Glutamatergic neuron (in vitro differentiated cells): ENCODE results near the gene WDR5. TPM values are rescaled to one million over a fixed set of nuclear protein-coding genes. Genes with fewer than 3 reads are reported as not detected.

Source experiments
- DNase-seq: peaks from one replicate; pipeline ENCODE4 v3.0.0; 2022
- H3K27ac Mint-ChIP-seq: one replicate; pipeline ENCODE4 v1.8.0; 2020; ENCODE audit warnings: mild to moderate bottlenecking, mixed read lengths, inconsistent platforms; ENCODE audit not compliant: unreplicated experiment
- H3K27me3 Mint-ChIP-seq: one replicate; pipeline ENCODE4 v1.8.0; 2020; ENCODE audit warnings: mild to moderate bottlenecking, moderate library complexity, mixed read lengths, inconsistent platforms; ENCODE audit not compliant: unreplicated experiment
- H3K36me3 Mint-ChIP-seq: one replicate; pipeline ENCODE4 v1.8.0; 2020; ENCODE audit warnings: mild to moderate bottlenecking, mixed read lengths, inconsistent platforms; ENCODE audit not compliant: unreplicated experiment
- H3K4me1 Mint-ChIP-seq: one replicate; pipeline ENCODE4 v1.8.0; 2020; ENCODE audit warnings: mild to moderate bottlenecking, low read depth, mixed read lengths, inconsistent platforms; ENCODE audit not compliant: unreplicated experiment
- H3K4me3 Mint-ChIP-seq: one replicate; pipeline ENCODE4 v1.8.0; 2020; ENCODE audit warnings: mild to moderate bottlenecking, mixed read lengths, inconsistent platforms; ENCODE audit not compliant: unreplicated experiment
- H3K9me3 Mint-ChIP-seq: one replicate; pipeline ENCODE4 v1.8.0; 2020; ENCODE audit warnings: mild to moderate bottlenecking, moderate library complexity, mixed read lengths, inconsistent platforms; ENCODE audit not compliant: unreplicated experiment
- long read RNA-seq: library from polyadenylated mRNA; unstranded; transcript quantifications from one replicate; pipeline ENCODE4 v2.0.0, GENCODE V29; 2020; ENCODE audit not compliant: unreplicated experiment
- total RNA-seq: library from RNA; stranded (reverse); fragmentation: NEBNext Ultra II Directional; extraction: Animal tissue kit (Norgen Biotek cat#: 25700); gene quantifications from one replicate; pipeline ENCODE4 v1.2.1, GENCODE V29; 2021; ENCODE audit not compliant: unreplicated experiment
- TF ChIP-seq, protein P1 (sequence below): fragments of 200-600 bp; sonication (generic); IDR thresholded peaks from one replicate; pipeline ENCODE4 v1.5.0; 2021; ENCODE audit not compliant: partially characterized antibody, unreplicated experiment

WDR5 gene
- total RNA-seq: 45.9 TPM
- long read RNA-seq, transcript WDR5-201 (14 exons, 3,151 nt): major isoform, 8 of 12 reads
- long read RNA-seq, partial matches to known transcripts: 1 of 12 reads
- long read RNA-seq, other reads (novel, unspliced or antisense): 3 of 12 reads

DNA sequence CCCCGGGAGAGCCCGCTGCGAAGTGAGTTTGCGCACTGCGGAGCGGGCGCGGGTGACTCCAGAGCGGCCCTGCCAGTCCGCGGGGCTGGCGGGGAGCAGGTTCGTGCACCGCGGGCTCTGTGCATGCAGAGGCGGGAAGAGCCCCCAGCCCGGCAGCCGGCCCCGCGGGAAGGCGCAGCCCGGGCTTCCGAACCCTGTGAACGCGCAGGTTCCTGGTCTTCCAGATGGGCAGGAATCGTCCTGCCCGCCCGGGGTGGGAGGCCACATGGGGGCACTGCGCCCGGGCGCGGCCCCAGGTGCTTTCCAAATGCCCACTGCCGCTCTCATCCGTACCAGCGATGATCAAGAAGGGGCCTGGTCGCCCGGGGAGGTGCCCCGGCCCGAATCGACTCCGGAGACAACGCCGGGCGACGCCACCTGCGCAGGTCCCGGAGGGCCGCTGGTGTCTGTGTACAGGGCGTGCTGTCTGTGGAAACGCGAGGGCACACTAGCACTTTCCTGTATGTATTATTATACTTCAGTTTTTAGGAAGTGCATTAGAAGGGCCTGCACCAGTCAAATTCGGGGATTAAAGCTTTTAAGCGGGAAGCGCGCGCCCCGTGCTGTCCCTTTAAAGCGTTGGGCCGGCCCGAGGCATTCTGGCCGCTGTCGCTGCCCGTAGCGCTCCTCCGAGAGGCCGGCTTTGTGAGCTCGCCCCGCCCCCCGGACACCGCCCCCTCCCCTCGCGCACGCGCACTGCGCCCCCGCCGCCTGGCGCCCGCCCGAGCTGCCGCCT lies at the start of gene WDR5:
Gene WDR5, plus strand, starts transcription at position 740 of the 775 bp plus-strand sequence. CDS start 3,796 bp downstream, outside the sequence.
- Mint-ChIP-seq H3K27ac (peak within 1 kb of the TSS; percentile 76), H3K4me3 (peak within 1 kb of the TSS; percentile 89), H3K4me1 (peaks cover 22% of the 10 kb centered on the region), H3K9me3 (peaks cover 7% of the 10 kb centered on the region), H3K27me3 (no peaks in the 10 kb centered on the region), H3K36me3 (no peaks in the 10 kb centered on the region)
- TF ChIP-seq, protein P1, sequence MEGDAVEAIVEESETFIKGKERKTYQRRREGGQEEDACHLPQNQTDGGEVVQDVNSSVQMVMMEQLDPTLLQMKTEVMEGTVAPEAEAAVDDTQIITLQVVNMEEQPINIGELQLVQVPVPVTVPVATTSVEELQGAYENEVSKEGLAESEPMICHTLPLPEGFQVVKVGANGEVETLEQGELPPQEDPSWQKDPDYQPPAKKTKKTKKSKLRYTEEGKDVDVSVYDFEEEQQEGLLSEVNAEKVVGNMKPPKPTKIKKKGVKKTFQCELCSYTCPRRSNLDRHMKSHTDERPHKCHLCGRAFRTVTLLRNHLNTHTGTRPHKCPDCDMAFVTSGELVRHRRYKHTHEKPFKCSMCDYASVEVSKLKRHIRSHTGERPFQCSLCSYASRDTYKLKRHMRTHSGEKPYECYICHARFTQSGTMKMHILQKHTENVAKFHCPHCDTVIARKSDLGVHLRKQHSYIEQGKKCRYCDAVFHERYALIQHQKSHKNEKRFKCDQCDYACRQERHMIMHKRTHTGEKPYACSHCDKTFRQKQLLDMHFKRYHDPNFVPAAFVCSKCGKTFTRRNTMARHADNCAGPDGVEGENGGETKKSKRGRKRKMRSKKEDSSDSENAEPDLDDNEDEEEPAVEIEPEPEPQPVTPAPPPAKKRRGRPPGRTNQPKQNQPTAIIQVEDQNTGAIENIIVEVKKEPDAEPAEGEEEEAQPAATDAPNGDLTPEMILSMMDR: no peak
- peak; percentile 96 for DNase-seq

DNA sequence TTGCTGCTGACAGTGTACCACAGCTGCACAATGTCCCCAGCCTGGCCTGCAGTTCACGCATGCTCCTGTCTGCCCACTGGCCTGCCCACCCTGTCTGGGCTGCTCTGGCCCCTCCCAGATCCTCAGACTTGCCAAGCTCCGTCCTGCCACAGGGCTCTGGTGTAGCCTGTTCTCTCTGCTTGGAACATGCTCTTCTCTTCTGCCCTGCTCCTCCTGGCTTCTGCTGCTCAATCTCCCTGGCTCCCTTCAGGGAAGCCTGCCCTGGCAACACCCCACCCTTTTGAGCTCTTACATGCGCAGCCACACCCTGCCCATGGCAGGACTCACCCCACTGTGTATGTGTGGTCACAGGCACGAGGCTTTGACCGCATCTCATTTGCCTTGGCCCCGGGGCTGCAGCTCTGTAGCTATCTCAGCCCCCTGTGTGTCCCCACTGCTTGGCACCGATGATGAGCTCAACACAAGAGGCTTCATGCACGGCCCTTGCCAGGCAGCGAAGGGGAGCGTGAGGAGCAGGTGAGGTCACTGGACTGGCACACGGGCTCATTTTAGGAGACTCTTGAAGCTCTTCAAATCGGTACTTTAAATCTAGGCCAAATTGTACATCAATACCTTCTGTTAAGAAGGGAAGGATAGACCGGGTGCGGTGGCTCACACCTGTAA lies 47.7 kb upstream of the WDR5 start:
- no peaks in the 10 kb centered on the region for H3K36me3 Mint-ChIP-seq
- peaks cover 2% of the 10 kb centered on the region for H3K4me1 Mint-ChIP-seq
- DNase-seq: no peak
- H3K9me3 Mint-ChIP-seq: peaks cover 2% of the 10 kb centered on the region
- H3K27me3 Mint-ChIP-seq: peaks cover 4% of the 10 kb centered on the region
- H3K4me3 Mint-ChIP-seq: no peak overlapping the region
- TF ChIP-seq, protein P1: no peak
- no peak overlapping the region for H3K27ac Mint-ChIP-seq

DNA sequence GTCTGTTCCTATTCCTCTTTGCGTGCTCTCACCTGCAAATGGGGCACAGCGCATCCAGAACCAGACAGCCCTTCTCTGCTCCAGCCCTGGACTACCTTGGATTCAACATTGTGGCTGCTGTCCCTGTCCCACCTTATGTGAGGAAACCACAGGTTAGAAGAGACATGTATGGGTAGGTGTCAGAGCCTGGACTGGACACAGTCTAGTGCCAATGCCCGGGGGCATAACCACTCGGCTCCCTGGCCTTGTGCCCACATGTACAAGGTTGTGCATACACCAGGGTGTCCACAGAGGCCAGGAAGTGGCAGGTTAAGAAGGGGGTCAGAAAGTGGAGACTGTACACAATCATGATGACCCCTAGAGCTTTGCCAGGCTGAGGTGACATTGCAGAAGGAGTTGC lies 45.9 kb upstream of the WDR5 start:
- no peaks in the 10 kb centered on the region for H3K36me3 Mint-ChIP-seq
- peaks cover 2% of the 10 kb centered on the region for H3K27me3 Mint-ChIP-seq
- no peak overlapping the region for H3K27ac Mint-ChIP-seq
- DNase-seq: no peak
- H3K9me3 Mint-ChIP-seq: peaks cover 2% of the 10 kb centered on the region
- TF ChIP-seq, protein P1: no peak
- H3K4me1 Mint-ChIP-seq: peaks cover 2% of the 10 kb centered on the region
- no peak overlapping the region for H3K4me3 Mint-ChIP-seq

DNA sequence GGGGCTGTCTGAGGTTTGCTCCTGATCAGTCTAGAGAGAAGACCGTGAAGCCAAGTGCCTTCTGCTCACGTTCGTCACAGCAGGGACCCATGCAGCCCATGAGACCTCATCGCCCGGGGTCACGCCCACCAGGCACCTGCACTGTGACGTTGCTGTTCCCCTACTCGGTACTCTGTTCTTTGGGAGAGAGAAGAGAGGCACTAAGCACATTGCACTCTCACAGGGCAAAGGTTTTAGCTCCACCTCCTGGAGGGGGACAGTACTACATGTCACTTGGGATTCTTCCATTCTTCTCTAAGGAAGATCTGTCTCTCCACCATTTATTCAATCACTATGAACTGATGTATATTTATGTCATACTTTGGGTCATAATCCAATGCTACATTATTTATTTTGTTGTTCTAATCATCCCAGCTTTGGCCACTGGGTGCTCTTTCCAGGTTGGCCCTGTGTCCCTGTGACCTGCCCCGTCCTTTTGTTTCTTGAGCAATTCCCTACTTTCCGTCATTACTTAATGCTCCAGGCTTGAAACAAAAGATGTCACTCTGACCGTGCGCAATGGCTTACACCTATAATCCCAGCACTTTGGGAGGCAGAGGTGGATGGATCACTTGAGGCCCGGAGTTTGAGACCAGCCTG lies 36.6 kb upstream of the WDR5 start:
- Mint-ChIP-seq H3K9me3 (peaks cover 15% of the 10 kb centered on the region), H3K4me1 (no peaks in the 10 kb centered on the region), H3K4me3 (no peak overlapping the region), H3K36me3 (peaks cover 9% of the 10 kb centered on the region), H3K27ac (no peak overlapping the region), H3K27me3 (peaks cover 6% of the 10 kb centered on the region)
- no peak for DNase-seq
- TF ChIP-seq, protein P1: peak; percentile 73
